Stimulated activated CD4-positive, alpha-beta T cell treated with anti-CD3 and anti-CD28 coated beads, Interleukin-1b, Interleukin-23, amount 100 ng/mL, for 4 hours (primary cell): ENCODE data around the gene STK32B.

Source experiments
- DNase-seq, 2 donors: peaks; one replicate each; pipeline ENCODE4 v3.0.0-alpha.2; 2020; ENCODE audit warnings: low read depth in 2 of 2

Gene STK32B

DNA sequence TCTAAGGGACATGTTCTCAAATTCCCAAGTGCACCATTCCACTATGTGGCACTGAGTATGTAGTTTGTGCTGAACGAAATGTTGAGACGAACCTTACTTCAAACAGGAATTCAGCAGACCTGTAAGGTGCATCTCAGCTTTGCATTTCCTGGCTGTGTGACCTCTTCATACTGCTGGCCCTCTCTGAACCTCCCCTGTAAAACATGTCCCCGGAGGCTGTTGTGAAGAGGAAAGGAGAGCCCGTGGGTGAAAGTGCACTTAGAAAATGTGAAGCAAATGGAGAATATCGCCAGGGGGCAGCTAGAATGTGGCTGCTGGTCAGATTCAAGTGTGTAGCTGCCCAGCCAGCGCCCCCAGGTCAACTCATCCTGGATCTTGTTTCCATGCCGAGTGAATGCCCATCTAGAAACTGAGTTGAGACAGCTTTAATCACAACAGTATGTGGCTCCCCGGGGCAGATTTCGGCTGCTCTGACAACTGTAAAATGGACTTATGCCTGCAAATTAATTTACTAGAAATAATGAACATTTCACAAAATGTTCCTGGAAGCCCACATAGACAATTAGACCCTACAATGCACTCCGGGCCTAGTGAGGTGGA lies 393.7 kb downstream of the STK32B start:
- DNase-seq, result no peak

DNA sequence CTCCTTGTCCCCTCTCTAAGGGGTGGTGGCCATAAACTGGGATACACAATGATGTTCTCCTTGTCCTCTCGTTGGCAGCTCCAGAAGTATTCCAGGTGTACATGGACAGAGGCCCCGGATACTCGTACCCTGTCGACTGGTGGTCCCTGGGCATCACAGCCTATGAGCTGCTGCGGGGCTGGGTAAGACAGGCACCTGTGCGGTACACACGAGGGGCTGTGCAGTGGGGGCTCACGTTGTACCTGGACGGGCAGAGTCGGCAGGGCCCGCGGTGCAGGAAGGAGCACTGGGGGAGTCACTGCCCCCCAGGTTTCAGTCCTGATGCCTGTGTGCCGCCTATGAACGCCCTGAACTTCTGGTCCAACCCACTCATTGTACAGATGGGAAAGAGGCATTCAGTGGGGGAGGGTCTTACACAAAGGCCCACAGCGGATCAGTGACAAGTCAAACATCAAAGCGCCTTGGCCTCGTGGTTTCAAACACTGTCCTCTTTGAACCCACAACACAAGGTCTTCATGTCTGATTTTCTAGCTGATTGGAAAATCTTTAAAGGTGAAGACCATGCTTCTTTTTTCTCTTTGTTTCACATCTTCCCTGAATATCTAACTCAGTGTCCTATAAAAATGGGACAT lies 395.4 kb downstream of the STK32B start:
- no peak for DNase-seq

DNA sequence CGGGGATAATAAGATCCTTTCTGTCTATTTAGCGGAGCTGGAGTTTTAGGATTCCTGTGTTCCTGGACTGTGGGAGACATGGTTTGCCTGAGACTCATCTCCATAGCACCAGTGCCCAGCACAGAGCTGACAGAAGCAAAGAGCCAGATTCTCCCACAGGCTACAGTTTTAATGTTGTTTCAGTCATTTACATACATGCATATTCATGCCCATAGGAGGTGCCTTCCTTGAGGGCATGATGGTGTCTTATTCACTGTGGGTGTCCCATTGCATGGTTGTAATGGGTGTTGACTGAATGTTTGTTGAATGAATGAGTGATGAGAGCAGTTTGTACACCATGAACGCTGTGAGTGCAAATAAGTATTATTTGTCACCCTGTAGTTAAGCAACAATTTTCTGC lies 396.5 kb downstream of the STK32B start:
- DNase-seq, result no peak

DNA sequence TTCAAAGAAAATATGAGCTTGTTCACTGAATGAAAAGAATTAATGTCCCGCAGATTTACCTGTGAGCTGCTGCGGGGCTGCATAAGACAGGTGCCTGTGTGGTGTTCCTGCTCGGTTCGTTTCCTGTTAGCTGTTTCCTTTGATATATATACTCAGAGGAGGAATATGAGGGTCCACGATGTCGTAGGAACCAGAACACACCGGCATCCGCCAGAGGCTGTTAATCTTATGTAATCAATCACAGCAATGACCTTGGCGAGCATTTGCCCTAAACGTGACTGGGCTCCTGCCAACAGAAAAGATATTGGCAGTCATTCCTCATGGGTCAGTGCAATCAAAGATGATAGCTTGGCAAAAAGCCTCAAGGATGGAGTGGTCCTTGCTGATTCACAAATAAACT lies 396.9 kb downstream of the STK32B start:
- no peak for DNase-seq

DNA sequence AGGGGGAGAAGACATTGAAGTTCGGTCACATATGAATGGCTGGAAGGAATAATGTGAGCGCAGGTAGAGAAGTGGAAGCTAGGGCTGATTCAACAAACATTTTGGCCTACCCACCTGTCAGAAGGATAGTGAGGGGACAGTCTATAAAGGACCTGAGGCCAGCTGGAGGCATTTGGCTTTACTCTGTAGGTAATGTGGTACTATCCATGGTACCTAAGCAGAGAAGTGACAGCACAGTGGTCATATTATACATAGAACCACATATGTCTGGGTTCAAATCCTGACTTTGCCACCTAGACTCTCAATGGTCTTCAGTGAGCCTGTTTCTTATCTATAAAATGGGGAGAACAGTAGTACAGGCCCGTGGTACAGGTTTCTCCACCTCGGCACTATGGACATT lies 400.0 kb downstream of the STK32B start:
- DNase-seq, result no peak

DNA sequence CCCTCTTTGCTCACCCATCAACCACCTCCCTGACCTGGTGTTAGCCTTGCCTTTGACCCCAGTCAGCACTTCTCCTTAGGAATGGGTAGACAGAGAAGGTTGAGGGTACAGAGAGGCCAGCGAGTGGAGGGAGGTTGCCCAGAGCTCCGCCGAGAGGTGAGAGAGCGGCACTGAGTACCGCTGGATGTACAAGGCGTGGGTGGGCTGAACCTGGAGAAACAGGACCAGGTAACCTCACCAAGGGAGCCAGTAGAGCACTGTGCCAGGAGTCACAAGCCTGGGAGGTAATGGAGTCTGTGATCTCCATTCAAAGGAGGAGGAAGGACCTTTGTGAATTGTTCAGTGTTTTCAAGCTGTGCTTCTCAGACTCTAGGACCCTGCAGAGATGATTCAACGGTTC lies 400.9 kb downstream of the STK32B start:
- no peak for DNase-seq

DNA sequence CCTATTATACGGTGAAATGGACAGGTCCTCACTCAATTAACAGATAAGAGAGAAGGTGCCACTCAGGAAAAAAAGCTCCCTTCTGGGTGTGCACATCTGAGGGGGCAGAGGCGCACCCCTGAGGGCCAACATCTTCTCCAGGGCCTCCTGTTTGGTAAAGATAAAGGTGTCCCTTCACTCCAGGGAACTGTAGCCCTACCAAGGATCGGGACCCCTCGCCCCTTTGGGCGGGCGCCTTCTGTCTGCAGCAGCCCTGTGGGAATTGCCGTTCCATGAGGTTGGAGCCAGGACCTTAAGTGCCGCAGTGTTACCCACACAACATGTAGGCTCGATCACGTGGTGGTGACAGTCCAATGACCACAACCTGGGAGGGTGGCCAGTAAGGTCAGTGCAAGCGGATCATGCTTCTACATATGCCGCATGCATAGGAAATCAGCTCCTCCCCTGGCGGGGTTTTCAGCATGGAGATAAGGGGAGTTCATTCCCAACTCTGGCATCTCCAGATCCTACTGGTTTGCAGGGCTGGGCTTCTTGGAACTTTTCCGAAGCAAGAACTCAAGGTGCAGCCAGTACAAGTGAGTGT lies 403.8 kb downstream of the STK32B start:
- DNase-seq, result no peak

DNA sequence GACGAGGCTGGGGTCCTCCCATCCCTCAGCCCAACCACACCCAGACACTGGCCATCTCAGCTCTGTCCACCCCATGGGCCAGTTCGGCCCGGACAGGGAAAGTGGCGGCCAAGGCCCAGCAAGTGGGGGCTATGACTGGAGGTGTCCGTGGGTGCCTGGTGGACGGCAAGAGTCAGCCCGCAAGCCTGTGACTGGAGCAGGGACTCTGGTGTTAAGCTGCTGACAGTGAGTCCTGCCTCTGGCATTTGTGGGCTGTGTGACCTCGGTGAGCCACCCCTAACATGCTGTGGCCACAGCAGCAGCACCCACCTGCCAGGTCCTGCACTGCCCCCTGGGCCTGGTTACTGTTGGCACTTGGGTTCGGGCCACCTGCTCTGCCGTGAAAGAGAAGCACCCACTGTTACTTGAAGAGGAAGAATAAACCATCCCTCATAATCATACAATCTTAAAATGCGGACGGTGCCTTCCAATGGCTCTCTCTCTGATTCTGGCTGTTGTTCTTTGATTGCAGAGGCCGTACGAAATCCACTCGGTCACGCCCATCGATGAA lies 405.1 kb downstream of the STK32B start:
- DNase-seq, result no peak

DNA sequence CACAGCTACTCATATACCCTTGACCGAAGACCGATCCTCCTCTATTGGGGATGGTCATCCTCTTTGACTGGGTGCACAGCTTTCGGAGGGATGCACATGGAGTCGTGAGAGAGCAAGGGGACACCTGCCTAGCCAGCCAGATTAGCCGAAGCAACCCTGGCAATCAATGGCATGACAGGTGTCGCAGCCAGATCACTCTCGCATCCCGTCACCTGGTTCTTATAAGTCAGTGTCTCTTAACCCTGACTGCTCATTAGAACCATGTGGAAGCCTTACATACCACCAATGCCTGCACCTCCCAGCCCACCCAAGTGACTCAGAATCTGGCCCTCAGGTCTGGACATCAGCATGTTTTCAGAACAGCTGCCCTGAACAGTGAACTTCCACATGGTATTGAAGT lies 407.4 kb downstream of the STK32B start:
- no peak for DNase-seq

DNA sequence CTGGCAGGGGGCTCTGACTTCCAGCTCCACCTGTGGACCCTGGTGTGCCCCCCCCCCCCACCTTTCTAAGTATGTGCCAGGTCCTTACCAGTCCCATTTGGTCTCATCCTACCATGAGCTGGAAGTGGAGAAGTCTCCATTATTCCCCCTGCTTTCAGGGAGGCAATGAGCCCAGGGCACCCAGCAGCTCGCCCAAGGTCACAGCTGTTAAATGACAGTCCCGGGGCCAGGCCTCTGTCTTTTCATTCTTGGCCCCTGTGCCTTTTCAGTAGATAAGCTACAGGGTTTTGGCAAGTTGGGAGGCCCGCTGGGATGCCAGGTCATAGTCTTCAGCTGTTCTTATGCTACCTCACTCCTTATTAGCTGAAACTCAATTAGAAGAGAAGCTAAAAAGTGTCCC lies 408.0 kb downstream of the STK32B start:
- DNase-seq, result no peak

DNA sequence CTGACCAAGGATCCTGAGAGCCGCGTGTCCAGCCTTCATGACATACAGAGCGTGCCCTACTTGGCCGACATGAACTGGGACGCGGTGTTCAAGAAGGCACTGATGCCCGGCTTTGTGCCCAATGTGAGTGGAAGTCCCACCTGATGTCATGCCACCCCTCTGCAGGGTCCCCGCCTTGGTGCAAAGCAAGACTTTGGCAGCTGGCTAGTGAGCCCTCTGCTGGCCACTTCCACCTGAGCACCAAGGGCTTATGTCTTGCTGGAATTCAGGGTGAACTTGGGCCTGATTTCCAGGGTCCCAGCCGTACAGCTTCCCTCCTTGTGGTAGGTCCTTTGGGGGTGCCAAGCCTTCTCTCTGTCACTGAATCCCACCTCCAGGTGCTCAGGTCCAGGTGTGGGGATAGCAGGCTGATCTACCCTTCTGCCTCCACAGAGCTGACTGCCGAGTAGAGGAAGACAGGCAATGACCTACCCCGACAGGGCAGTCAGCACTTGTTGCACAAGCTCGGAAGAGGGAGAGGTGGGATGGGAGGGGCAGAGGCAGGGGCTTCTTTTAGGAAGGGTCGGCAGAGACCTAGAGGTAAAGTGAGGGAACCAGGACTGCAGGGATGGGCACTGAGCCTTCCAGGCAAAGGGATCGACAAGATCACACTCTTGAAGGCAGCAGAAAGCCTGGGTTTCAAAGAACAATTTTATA lies 409.0 kb downstream of the STK32B start:
- no peak for DNase-seq

DNA sequence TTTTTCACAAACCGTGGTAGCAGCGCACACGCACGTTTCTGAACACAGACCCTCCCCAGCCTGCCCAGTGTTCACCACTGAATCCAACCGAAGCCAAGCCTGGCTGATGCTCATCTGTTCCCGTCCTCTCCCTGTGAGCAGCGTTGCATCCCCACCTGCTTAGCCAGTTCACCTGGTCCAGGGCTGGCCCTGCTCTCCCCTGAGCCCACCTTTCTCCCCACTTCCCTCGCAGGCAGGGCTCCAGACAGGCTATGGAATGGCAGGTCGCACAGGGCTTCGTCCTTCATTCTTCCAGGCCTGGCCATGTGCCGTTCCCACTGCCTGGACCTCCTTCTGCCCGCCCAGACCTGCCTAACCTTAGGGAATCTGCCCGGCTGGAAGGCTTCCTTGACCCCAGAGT lies 410.2 kb downstream of the STK32B start:
- no peak for DNase-seq

DNA sequence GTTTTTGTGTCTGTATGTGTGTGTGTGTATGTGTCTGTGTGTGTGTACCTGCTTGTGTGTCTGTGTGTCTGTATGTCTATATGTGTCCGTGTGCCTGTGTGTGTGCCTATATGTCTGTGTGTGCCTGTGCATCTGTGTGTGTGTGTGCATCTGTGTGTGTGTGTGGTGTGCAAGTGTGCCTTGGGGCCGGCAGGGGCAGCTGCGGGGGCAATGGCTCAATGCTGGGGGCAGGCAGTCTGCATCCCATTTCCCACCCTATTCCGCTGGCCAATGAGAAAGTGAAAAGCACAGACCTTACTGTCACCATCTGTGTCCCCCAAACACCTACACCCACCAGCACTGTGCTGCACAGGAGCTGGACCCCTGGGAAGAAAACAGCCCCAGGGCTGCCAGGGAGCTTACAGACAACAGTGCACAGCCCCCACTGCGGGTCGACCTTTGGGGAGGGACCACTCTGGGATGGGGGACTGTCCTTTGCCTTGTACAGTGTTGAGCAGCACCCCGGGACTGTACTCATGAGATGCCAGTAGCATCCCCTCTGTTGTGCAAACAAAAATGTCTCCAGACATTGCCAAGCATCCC lies 411.1 kb downstream of the STK32B start:
- DNase-seq, result no peak

DNA sequence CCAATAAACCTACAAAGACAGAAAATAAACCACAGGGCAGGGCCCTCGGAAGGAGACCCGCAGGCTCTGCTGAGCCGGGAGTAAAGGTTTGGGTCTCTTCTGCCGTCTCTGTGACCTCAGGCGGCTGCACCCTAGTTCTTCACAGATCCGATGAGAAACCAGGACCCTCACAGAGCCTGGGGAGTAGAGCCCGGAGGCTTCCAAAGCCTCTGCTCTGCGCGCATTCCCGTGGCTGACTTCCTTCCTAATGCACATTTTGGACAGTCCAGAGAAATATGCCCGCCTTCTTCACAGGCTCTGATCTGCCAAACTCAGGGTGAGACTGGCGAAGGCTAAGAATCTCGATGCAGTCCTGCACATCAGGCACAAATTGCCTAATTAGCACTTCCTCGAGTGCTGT lies 411.6 kb downstream of the STK32B start:
- DNase-seq, result no peak

DNA sequence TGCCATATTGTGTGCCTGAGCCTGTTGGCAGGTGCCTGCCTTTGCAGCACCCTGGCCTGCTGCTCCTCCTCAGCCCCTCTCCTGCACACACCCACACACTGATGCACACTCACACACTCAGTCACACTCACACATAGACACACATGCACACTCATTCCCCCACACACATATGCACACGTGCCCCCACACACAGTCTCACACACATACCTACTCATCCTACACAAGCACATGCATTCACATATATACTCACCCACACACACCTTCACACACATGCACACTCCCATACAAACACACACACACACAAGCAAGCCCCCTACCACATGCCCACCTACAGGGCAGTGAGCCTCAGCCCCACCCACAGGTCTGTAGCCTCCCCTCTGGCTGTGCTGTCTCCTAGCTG lies 412.1 kb downstream of the STK32B start:
- no peak for DNase-seq

DNA sequence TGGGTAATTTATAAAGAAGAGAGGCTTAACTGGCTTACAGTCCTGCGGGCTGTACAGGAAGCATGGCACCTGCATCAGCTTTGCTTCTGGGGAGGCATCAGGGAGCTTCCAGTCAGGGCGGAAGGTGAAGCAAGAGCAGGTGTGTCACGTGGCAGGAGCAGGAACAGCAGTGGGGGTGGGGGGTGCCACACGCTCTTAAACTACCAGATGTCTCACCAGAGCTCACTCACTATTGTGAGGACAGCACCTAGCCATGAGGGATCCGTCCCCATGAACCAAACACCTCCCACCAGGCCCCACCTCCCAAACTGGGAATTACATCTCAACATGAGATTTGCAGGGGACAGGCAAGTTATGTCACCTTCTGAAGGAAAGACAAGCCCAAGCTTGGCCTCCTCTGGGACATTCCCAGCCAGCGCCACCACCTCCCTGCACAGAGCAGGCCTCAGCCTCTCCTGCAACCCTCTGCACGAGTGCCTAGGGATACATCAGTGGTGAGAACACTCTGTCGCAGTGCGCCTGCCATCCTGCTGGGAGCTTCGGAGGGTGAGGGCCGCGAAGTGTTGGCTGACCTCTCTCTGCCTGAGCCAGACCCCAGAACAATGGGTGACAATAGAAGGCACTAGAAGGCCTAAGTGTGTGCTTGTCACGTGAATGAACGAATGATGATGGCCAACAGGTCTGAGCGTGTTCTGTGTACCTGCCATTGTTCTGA lies 412.8 kb downstream of the STK32B start:
- DNase-seq, result no peak

DNA sequence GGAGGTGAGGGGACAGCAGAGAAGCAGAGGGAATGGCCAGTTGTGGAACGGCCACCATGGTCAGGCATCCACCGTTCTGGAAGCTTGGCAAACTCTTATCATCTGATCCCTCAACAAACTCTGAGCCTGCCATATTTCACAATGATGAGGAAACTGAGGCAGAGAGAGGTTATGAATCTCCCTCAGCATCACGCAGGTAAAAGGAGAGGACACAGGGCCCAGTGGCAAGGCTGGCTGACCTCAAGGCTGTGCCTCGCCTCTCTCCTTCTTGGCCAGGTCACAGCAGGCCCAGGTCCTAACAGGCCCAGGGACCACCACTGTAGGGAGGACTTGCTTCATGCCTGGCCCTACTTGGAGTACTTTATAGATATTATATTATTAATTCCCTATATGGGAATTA lies 414.2 kb downstream of the STK32B start:
- DNase-seq, result no peak

DNA sequence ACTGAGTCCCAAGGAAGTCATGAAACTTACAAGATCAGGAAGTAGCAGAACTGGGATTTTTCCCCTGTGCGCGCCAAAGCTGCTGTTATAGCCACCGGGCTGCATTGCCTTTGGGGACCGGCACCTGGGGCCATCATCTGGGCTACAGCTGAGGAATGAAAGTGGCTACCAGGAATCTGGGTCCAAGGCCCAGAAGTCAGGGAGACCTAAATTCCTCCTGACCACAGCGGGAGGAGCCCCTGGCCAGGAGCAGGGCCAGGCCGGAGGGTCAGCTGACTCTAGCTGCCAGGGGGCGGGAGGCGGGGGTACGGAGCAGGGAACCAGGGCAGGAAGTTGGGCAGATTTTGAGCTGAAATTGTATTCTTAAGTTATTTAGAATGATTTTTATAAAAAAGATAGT lies 414.7 kb downstream of the STK32B start:
- no peak for DNase-seq

DNA sequence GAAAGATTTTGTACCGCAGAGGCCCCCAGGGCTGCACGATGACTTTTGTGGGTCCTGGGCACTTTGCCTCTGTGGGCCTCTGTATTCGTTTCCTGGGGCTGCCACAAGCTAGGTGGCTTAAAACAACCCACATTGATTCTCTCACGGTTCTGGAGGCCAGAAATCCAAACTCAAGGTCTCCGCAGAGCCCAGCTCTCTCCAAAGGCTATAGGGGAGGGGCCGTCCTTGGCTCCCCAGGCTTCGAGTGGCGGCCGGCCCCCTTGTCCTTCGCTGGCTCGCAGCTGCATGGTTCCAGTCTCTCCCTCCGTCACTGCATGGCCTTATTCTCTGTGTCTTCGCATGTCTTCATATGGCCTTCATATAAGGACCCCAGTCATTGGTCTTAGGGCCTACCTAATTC lies 415.8 kb downstream of the STK32B start:
- DNase-seq, result no peak

DNA sequence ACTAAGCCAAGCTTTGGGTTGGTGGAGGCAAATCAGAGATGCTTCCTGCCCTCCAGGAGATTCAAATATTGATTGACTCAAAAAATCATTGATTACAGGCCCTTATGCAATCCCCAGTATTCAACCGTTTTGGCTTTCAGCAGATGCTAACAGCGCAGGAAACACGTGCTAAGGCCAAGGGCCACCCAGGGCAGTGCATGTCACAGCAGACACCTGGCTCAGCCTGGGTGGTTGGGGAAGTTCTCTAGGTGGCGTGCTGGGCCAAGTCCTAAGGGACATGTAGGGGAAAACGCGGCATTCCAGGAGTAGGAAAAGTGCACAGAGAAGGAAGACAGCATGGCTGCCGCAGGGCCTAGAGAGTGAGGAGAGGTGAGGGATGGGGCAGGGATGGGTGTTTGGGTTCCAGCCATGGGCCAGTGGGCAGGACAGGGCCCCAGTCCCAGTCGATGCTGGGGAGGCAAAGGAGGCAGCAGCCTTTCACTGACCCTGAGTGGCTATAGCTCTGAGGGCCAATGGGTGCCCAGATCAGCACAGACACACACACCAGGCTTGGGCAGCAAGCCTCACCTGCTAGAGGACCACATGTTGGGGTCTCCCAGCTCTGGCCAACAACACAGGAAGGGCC lies 418.0 kb downstream of the STK32B start:
- no peak for DNase-seq

DNA sequence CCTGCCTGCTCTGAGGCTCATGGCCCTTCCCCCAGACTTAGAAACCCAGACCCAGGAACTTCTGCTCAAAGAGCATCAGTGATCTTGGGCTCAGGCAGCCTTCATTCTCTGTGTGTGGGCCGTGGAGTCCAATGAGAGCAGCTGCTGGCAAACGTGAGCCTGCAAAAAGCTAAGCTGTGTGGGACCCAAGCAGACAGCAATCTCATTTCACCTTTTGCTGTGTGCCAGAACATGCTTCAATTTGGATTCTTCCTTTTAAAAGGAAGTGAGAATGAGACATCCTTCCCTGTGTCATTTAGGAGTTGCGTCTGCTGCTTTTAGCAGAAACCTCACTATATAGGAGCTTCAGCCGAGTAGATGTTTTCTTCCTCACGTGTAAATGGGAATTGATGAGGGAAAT lies 418.6 kb downstream of the STK32B start:
- no peak for DNase-seq
